ENCODE results near the gene MAPK12. TPM values are rescaled to one million over a fixed set of nuclear protein-coding genes. Genes with fewer than 3 reads are reported as not detected.

MAPK12 gene
- total and polyA plus RNA-seq, 10 of the 15 experiments (the other 5 are each of a cell fraction or from before 2014, with no cell fraction given), result 1.1 to 38.9 (median 16.3) TPM

DNA sequence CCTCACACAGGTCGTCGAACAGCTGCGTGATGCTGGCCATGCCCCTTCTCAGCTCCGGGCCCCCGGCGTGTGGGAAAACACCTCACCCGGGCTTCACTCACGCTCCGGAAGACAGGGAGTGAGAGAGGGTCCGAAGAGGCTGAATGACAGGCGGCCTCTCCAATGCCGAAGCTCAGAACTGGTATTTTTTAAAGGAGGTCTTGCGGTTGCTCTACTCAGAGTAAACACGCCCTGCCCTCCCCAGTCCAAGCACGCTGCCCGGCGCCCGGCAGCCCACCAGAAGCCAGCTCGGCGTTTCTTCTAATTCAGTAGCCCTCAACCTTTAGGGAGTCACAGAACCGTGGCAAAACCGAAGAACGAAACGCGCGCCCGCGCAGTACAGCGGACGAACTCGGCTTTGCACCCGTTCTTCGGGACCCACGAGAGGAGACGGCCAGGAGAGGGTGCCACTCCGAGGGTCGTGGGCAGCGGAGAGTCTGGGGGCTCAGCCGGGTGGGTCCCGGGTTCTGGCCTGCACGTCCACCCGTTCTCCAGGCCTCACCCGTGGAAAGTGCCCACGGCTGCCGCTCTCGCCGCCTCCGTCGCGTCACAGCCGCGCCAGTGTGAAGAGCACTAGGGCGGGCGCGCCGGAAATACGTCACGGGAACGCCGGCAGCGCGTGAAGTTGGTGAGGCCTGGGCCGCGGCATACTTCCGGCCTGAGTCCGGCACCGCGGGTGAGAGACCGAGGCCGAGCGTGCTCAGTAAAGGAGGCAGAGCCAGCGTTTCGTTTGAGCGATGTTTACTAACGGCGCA, 16.9 kb downstream of the MAPK12 start, which contains the start of gene TUBGCP6 (continued):
- TF ChIP-seq, protein P1, sequence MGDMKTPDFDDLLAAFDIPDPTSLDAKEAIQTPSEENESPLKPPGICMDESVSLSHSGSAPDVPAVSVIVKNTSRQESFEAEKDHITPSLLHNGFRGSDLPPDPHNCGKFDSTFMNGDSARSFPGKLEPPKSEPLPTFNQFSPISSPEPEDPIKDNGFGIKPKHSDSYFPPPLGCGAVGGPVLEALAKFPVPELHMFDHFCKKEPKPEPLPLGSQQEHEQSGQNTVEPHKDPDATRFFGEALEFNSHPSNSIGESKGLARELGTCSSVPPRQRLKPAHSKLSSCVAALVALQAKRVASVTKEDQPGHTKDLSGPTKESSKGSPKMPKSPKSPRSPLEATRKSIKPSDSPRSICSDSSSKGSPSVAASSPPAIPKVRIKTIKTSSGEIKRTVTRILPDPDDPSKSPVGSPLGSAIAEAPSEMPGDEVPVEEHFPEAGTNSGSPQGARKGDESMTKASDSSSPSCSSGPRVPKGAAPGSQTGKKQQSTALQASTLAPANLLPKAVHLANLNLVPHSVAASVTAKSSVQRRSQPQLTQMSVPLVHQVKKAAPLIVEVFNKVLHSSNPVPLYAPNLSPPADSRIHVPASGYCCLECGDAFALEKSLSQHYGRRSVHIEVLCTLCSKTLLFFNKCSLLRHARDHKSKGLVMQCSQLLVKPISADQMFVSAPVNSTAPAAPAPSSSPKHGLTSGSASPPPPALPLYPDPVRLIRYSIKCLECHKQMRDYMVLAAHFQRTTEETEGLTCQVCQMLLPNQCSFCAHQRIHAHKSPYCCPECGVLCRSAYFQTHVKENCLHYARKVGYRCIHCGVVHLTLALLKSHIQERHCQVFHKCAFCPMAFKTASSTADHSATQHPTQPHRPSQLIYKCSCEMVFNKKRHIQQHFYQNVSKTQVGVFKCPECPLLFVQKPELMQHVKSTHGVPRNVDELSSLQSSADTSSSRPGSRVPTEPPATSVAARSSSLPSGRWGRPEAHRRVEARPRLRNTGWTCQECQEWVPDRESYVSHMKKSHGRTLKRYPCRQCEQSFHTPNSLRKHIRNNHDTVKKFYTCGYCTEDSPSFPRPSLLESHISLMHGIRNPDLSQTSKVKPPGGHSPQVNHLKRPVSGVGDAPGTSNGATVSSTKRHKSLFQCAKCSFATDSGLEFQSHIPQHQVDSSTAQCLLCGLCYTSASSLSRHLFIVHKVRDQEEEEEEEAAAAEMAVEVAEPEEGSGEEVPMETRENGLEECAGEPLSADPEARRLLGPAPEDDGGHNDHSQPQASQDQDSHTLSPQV (IDR thresholded peaks at IDR 0.05), result no peak
- TF ChIP-seq MTA3 (IDR thresholded peaks at IDR 0.05; ENCODE audit: borderline replicate concordance, low read length) (no peak), FOXM1 (IDR thresholded peaks at IDR 0.05; ENCODE audit: low read depth, low read length) (no peak), SREBF2 (IDR thresholded peaks at IDR 0.05; ENCODE audit: low read length) (0 out of 2 replicates have a peak, but pooled peaks have one; percentile 35), BHLHE40 (IDR thresholded peaks at IDR 0.05; ENCODE audit: borderline replicate concordance in 1 of 2, low read depth in 2 of 2, low read length in 1 of 2) (peak; percentile 70 to 82; a peak in 3 of 4 replicates)
